GM12865 (cell line): Measurements from ENCODE around the gene RDH12.

Source experiments
- DNase-seq: peaks from one replicate; pipeline ENCODE4 v3.0.0; 2010; ENCODE audit warnings: low read depth
- H3K4me3 ChIP-seq: 2 replicates; pipeline ENCODE4 v1.5.1; 2011; ENCODE audit warnings: mild to moderate bottlenecking, low read depth, low read length, control low read depth
- TF ChIP-seq, protein P1 (sequence below): IDR thresholded peaks from 2 replicates; pipeline ENCODE4 v1.5.1; 2011; ENCODE audit warnings: low read length, control low read depth, low read depth, inconsistent platforms; ENCODE audit not compliant: insufficient read depth; ENCODE audit errors: missing control alignments

RDH12 gene

DNA sequence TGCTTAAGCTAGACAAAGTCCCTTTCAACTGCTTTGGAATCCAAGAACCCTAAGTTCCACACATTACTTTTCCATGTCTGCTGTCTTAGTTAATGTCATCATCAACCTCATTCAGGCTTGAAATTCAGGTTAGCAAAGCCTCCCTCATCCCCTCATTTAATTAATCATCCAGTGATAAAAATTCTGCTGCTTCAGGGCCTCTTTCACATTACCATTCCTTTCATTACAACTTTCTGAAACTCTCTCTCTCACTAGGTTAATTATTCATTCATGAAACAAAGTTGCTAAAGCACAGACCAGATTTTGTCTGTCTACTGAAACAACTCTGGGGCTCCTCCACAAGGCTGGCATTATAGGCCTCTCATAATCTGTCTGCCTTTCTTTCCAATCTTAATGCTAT is 17.8 kb upstream of the RDH12 start:
- no peak overlapping the region for H3K4me3 ChIP-seq
- DNase-seq: no peak
- TF ChIP-seq, protein P1, sequence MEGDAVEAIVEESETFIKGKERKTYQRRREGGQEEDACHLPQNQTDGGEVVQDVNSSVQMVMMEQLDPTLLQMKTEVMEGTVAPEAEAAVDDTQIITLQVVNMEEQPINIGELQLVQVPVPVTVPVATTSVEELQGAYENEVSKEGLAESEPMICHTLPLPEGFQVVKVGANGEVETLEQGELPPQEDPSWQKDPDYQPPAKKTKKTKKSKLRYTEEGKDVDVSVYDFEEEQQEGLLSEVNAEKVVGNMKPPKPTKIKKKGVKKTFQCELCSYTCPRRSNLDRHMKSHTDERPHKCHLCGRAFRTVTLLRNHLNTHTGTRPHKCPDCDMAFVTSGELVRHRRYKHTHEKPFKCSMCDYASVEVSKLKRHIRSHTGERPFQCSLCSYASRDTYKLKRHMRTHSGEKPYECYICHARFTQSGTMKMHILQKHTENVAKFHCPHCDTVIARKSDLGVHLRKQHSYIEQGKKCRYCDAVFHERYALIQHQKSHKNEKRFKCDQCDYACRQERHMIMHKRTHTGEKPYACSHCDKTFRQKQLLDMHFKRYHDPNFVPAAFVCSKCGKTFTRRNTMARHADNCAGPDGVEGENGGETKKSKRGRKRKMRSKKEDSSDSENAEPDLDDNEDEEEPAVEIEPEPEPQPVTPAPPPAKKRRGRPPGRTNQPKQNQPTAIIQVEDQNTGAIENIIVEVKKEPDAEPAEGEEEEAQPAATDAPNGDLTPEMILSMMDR: no peak

DNA sequence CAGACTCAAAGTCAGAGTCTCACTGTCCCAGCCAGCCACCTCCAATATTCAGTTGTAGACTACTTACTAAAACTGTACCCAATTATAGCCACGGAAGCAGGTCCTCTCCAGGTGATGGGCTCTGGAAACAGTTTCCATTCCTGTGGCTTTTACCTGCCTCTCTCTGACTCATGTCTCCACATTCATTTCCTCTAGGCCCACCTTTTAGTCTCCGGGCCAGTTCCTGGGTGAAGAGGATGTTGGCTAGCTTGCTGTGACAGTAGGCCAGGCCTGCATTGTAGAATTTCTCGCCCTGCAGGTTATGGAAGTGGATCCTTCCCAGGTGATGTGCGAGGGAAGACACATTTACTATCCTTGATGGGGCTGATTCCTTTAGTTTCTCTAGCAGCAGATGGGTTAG is 11.7 kb upstream of the RDH12 start:
- no peak overlapping the region for H3K4me3 ChIP-seq
- DNase-seq: no peak
- TF ChIP-seq, protein P1: no peak

DNA sequence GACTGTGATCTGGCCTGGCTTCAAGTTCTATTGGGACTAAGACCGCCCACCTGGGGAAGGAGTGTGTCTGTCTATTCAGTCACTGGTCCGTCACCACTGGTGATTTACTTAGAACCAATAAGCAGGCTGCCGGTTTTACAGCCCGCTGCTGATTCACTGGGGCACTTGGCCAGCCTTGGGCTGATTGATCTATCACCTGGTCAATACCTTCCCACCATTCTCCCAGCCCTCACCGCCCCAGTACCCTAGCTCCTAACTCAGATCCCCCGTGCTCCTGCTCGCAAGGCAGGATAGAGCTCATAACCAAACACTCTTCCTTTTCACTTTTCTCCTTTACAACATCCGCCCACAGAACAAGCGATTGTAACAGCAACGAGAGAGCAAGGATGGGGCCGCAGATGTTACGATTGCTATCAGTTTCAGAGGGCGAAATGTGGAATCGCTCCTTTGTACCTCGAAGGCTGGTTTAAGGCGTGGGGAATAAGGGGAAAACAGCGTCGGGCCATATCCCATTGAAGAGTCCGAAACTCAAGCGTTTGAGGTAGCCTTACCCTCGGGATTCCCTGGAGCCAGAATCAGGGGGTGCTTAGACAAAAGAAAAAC is 6.8 kb upstream of the RDH12 start:
- TF ChIP-seq, protein P1: no peak
- H3K4me3 ChIP-seq: peak overlapping the region; percentile 83
- peak; percentile 93 for DNase-seq

DNA sequence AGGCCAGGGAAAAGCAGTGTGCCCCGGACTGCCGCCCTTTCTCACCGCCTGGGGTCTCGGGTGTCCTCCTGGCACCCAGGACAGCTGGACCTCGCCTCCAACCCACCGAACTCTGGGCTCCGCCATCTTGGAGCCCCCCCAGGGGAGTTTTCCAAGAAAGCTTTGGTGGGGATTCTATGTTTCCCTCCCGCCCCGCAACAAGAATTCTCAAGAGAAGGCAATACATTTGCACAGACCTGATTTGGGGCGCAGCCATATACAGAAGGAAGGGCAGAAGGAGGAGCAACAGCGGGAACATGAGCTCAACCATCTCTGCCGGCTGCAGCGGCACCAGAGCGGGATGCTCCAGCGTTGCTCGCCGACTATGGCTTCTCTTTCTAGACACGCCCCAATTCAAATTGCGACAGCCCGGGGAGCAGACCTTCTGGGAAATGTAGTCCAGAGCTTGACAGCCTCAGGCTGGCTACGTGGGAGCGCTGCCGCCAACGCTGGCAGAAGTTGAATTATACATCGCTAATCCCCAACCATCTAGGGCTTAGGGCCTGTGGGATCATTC is 6.2 kb upstream of the RDH12 start, which contains the start of gene RDH11:
RDH11 (minus strand) TSS at position 371 of the 556 bp plus-strand sequence; CDS start at position 310, 61 bp downstream.
- peak; percentile 91 for DNase-seq
- peak within 1 kb of the TSS; percentile 83 for H3K4me3 ChIP-seq
- TF ChIP-seq, protein P1: no peak

DNA sequence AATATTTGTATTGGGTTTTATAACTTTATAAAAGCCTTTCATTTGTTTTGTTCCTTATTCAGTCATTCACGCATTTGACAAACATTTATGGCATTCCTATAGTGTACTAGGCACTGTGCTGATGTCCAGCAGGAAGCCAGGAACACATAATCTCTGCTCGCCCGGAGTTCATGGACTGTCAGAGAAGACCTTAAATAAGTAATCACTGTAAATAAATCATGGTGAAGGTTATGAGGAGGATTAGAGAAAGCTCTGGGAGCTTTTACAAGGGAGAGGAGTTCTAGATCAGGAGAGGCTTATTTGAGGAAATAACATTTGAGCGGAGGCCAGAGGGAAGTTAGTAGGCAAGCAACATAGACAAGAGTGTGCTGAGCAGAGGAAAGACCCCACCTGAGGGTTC is 4.7 kb upstream of the RDH12 start:
- TF ChIP-seq, protein P1: no peak
- no peak overlapping the region for H3K4me3 ChIP-seq
- DNase-seq: no peak

GRCh38 chr14:67698179-67698578 is 3.5 kb upstream of the RDH12 start:
- TF ChIP-seq, protein P1: no peak
- no peak for DNase-seq
- no peak overlapping the region for H3K4me3 ChIP-seq

DNA sequence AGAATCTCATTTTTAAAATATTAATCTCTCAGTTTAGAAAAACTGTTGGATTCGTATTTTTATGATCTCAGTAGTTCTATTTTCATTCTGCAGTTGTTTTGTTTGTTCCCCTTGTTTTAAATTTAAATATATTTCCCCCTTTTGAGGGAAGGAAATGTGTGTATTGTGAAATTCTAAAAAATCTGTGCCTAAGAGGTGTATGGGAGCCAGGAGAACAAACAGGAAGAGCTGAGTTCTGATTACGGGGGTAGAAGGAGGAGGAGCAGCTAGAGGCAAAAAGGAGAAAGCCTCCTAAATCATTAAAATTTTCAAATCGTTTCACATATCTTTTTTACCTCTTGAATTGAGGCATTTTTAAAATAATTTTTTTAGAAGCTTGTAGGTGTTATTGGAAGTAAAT is 2.3 kb downstream of the RDH12 start:
- TF ChIP-seq, protein P1: no peak
- DNase-seq: no peak
- H3K4me3 ChIP-seq: no peak overlapping the region
